ENCODE measurements around the gene PTGER1. TPM values are rescaled to one million over a fixed set of nuclear protein-coding genes. Genes with fewer than 3 reads are reported as not detected.

The PTGER1 gene
- total and polyA plus RNA-seq, 2 of the 4 experiments (the other 2 are of a cell fraction) = 0.54 to 0.60 TPM

DNA sequence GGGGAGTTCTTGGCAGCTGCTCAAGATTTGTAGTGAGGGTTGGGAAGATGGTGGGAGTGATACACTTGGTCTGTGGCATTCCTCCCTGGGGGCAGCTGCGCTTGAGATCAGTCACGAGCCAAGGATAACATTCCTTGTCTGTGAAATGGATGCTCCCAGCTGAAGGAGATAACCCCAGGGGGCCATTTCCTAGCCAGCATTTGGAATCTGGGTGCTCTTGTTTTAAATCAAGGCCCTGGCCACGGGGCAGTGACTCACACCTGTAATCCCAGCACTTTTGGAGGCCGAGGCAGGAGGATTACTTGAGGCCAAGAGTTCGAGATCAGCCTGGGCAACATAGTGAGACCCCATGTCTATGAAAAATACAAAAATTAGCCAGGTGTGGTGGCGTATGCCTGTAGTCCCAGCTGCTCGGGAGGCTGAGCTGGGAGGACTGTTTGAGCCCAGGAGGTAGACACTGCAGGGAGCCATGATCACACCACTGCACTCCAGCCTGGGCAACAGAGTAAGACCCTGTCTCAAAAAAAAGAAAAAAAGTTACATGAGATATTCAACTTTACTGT, 37.5 kb downstream of the PTGER1 start:
- Histone ChIP-seq H3K79me1 (ENCODE audit: low read depth in 1 of 2, low read length in 2 of 2) (peaks cover 26 to 79% of the 10 kb centered on the region in 2 experiments), H2AK9ac (replicated peaks; ENCODE audit: low read depth, low read length, poor library complexity) (no peak overlapping the region), H2AK5ac (ENCODE audit: low read depth, low read length) (no peak overlapping the region), H3K56ac (ENCODE audit: extremely low read depth, insufficient read depth, low read length) (no peak overlapping the region), H2BK120ac (ENCODE audit: low read depth, low read length) (no peak overlapping the region), H3K4me3 (ENCODE audit: insufficient read depth, low read depth, low read length) (no peak overlapping the region), H3K9me1 (ENCODE audit: insufficient read depth, low read length) (peaks cover 22% of the 10 kb centered on the region), H3K18ac (ENCODE audit: low read depth, low read length) (no peak overlapping the region), H3K36me3 (ENCODE audit: control insufficient read depth, insufficient read depth, low read length) (peaks cover 14% of the 10 kb centered on the region), H2BK20ac (ENCODE audit: low read depth, low read length) (no peak overlapping the region), H4K8ac (ENCODE audit: low read depth in 2 of 2, low read length in 2 of 2) (no peak overlapping the region), H2BK15ac (ENCODE audit: low read depth, low read length) (no peak overlapping the region), H3K27ac (ENCODE audit: insufficient read depth, low read length) (no peak overlapping the region), H3K14ac (replicated peaks; ENCODE audit: low read depth, low read length) (no peak overlapping the region), H3K9me3 (ENCODE audit: control insufficient read depth, insufficient read depth, low read length) (no peaks in the 10 kb centered on the region), H3K23ac (ENCODE audit: low read depth, low read length) (no peak overlapping the region), H2BK5ac (ENCODE audit: low read depth, low read length, poor library complexity, severe bottlenecking) (no peak overlapping the region), H2AFZ (replicated peaks; ENCODE audit: low read length, poor library complexity) (no peak overlapping the region), H3K27me3 (ENCODE audit: control insufficient read depth, insufficient read depth, low read length) (no peaks in the 10 kb centered on the region), H3K4me2 (ENCODE audit: low read depth, low read length) (no peak overlapping the region), H3K4ac (ENCODE audit: low read depth, low read length) (no peak overlapping the region), H3K4me1 (ENCODE audit: control insufficient read depth, insufficient read depth, low read length) (peaks cover 18% of the 10 kb centered on the region), H4K91ac (ENCODE audit: insufficient read depth, low read depth, low read length) (no peak overlapping the region), H4K20me1 (ENCODE audit: insufficient read depth, low read length) (peaks cover 23% of the 10 kb centered on the region), H3K9ac (ENCODE audit: low read depth, low read length) (no peak overlapping the region), H4K5ac (ENCODE audit: low read depth, low read length) (no peak overlapping the region)
- ChIA-PET CTCF (no interaction called here), POLR2A (ENCODE audit: unreplicated experiment) (no interaction called here)
- in situ Hi-C loops (cut with MboI; ENCODE audit: low sequenced_read_pairs) (no loop called here), dilution Hi-C loops (cut with HindIII; ENCODE audit: low sequenced_read_pairs, unreplicated experiment) (no loop called here), intact Hi-C loops (cut with micrococcal nuclease) (no loop called here)
- no TSS peak for BruUV-seq (replicated peaks)
- DNase-seq (no peak), ATAC-seq (ENCODE audit: low read depth) (no peak)
- 96% methylated on average over 4 of the region's 7 CpGs; no CpG with 5 or more reads in 1 of the 2 experiments for WGBS, 2 experiments (ENCODE audit: extremely low coverage in 2 of 2, insufficient read length in 1 of 2)
- TF ChIP-seq, protein P1, sequence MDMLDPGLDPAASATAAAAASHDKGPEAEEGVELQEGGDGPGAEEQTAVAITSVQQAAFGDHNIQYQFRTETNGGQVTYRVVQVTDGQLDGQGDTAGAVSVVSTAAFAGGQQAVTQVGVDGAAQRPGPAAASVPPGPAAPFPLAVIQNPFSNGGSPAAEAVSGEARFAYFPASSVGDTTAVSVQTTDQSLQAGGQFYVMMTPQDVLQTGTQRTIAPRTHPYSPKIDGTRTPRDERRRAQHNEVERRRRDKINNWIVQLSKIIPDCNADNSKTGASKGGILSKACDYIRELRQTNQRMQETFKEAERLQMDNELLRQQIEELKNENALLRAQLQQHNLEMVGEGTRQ (IDR thresholded peaks at IDR 0.05; ENCODE audit: low read depth, low read length) = no peak
- TF ChIP-seq MAFK (IDR thresholded peaks at IDR 0.05; ENCODE audit: low read depth, low read length) (no peak), POLR2A (IDR thresholded peaks at IDR 0.05; ENCODE audit: low read depth, low read length) (no peak), RAD21 (IDR thresholded peaks at IDR 0.05; ENCODE audit: low read length) (no peak), FOS (IDR thresholded peaks at IDR 0.05; ENCODE audit: low read depth, low read length) (no peak), MAZ (IDR thresholded peaks at IDR 0.05; ENCODE audit: borderline replicate concordance, low read depth, low read length) (no peak)
- TF ChIP-seq, protein P2, sequence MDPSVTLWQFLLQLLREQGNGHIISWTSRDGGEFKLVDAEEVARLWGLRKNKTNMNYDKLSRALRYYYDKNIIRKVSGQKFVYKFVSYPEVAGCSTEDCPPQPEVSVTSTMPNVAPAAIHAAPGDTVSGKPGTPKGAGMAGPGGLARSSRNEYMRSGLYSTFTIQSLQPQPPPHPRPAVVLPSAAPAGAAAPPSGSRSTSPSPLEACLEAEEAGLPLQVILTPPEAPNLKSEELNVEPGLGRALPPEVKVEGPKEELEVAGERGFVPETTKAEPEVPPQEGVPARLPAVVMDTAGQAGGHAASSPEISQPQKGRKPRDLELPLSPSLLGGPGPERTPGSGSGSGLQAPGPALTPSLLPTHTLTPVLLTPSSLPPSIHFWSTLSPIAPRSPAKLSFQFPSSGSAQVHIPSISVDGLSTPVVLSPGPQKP (IDR thresholded peaks at IDR 0.05; ENCODE audit: borderline replicate concordance, low read depth, low read length) = no peak
